OCI-M2 (cell line): Measurements from ENCODE around the gene IP6K2.
"Not testable (repeated sequence)": the region's sequence is repeated elsewhere in the genome, so short reads cannot be mapped to it uniquely, and the experiment has no call there.

Experiments used
- DNase-seq: peaks from one replicate; lab custom pipeline; 2025; ENCODE audit not compliant: unreplicated experiment; lab: John Stamatoyannopoulos, UW

IP6K2 gene

DNA sequence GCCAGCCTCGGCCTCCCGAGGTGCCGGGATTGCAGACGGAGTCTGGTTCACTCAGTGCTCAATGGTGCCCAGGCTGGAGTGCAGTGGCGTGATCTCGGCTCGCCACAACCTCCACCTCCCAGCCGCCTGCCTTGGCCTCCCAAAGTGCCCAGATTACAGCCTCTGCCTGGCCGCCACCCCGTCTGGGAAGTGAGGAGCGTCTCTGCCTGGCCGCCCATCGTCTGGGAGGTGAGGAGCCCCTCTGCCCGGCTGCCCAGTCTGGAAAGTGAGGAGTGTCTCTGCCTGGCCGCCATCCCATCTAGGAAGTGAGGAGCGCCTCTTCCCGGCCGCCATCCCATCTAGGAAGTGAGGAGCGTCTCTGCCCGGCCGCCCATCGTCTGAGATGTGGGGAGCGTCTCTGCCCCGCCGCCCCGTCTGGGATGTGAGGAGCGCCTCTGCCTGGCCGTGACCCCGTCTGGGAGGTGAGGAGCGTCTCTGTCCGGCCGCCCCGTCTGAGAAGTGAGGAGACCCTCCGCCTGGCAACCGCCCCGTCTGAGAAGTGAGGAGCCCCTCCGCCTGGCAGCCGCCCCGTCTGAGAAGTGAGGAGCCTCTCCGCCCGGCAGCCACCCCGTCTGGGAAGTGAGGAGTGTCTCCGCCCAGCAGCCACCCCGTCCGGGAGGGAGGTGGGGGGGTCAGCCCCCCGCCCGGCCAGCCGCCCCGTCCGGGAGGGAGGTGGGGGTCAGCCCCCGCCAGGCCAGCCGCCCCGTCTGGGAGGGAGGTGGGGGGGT is 16.9 kb upstream of the IP6K2 start:
- DNase-seq, result not testable (repeated sequence)

GRCh38 chr3:48727511-48727910 is 10.5 kb upstream of the IP6K2 start:
- DNase-seq, result no peak

- DNase-seq, result not testable (repeated sequence)
Measured at GRCh38 chr3:48725185-48725855, 8.3 kb upstream of the IP6K2 start.

GRCh38 chr3:48723725-48724124 is 6.7 kb upstream of the IP6K2 start:
- no peak for DNase-seq

DNA sequence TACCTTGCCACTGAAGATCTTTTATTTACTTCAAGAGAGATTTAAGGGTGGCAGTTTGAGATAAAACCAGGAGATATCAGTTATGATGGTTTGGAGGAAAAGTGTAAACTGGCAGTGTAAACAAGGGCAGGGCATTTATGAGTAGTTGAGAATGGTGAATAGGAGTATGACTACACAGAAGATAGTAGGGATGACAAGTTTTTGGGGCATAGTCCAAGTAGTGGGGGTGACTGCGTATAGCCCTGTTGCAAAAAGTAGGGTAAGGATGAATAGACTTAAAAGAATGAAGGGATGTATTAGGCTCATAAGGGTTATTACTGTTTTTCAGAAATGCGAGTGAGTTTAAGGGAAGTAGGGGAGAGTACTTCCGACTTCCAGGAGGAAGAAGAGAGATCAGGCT is 6.3 kb upstream of the IP6K2 start:
- not testable (repeated sequence) for DNase-seq

DNA sequence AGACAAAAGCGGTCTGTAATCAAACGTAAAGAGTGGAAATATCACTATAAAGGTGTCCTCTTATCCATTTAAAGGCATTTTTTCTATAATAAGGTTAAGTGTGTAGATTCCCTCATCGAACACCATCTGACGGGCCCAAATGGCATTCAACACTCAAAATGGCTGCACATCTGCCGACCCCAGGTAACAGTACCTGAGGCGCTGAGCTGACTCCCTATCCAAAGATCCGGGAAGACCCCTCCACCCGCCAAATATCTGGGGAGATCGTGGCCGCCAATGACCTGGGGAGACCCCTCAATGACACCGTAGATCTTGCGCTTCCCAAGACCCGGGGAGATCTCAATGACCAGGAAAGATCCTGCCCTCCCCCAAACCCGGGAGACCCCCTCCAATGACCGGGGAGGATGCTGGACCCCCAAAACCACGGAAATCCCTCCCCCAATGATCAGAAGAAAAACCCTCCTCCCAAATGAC is 476 bp downstream of the IP6K2 start:
- no peak for DNase-seq

DNA sequence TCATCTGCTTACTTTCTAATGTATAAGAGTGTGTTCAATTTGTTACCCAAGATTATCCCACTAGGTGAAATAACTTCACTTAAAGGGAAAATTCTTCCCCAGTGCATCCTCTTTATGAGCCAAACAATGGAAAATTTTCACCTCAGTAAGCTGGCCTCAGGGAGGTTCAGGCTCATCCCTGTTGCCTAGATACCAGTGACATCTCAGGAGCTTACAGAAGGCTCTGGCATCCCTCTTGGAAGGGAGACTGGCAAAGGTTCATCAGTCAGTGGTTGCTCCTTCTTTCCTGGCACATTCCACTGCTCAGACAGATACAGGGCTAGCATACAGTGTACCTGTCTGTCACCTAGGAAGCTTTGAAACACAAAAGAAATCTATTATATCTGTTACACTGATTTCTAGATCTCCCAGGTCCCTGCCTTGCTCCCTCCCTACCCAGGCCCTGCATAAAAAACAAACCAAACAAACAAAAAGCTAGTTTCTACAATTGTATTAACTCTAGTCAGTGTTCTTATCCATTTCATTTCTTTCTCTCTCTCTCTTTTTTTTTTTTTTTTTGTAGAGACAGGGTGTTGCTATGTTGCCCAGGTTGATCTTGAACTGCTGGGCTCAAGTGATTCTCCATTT is 1.7 kb downstream of the IP6K2 start:
- DNase-seq, result no peak

DNA sequence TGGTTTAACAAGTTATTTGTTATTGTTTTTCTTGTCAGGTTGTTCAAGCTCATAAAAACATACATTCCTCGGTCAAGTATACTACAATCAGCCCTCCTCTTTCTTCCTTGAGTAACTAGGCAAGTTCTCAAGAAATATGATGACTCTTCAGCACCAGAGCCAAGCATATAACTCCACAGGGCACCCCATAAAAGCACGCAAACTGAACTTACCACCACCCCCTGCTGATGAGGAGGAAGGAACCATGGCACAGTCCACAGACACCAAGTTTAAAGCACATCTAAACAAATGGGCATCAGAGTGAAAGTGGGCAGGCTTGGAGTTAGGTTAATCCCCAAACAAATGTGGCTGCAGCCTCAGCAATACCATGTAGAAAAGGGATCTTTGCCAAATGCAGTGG is 5.3 kb downstream of the IP6K2 start:
- no peak for DNase-seq

DNA sequence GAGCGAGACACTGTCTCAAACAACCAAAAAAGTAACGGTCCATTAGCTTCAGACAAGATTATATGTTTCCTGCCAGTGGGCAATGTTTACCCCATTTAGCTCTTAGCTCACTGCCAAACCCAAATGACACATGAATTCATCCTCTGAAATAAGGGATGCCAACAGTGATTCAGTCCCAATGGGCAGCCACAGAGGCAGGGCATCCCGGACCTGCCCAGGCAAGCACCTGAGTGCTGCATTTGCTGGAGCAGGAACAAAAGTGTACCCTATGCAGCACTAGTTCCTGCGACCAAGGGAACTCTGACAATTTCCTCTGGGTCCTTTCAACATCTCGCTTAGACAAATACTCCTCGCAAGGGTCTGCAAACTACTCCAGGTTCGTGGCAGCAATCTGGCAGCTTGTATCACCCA is 8.0 kb downstream of the IP6K2 start:
- no peak for DNase-seq

DNA sequence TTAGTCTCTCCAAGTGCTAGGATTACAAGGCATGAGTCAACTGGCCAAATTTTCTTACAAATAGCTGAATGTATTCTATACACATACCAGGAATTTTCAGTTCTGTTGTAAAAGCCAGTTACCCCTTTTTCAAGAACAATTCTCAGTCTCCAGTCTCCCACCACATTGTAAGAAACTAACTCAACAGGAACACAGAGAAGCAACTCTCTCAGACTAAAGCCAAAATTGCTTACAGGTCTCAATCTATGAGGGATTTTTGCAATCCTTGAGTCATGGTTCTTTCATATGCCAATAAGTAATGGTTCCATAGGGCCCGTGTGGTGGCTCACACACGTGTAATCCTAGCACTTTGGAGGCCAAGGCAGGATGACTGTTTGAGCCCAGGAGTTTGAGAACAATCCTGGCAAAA is 8.5 kb downstream of the IP6K2 start:
- DNase-seq, result no peak

GRCh38 chr3:48707157-48707556 is 9.9 kb downstream of the IP6K2 start:
- no peak for DNase-seq

- no peak for DNase-seq
Measured at GRCh38 chr3:48702320-48702920, 14.6 kb downstream of the IP6K2 start.

- no peak for DNase-seq
Measured at GRCh38 chr3:48700731-48701405, 16.2 kb downstream of the IP6K2 start.

- DNase-seq, result no peak
Measured at GRCh38 chr3:48698891-48699290, 18.1 kb downstream of the IP6K2 start.

DNA sequence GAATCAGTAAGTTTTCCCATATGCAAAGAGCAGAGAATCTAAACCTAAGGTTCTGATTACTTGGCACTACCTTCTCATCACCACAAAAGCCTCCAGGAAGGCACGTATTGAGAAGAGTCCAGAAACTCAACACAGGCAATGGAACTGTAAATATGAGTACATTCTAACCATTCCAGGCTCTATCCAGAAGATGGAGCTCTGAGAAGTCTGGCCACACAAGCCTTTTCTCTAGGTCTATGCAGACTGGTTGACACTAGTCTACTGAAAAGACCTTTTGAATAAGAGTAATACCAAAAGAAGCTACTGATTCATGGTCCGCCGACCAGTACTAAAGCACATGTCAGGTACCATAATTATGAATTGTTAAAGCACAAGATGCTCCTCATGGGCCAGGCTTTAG is 19.1 kb downstream of the IP6K2 start:
- DNase-seq, result no peak

GRCh38 chr3:48696601-48697000 is 20.4 kb downstream of the IP6K2 start:
- no peak for DNase-seq

DNA sequence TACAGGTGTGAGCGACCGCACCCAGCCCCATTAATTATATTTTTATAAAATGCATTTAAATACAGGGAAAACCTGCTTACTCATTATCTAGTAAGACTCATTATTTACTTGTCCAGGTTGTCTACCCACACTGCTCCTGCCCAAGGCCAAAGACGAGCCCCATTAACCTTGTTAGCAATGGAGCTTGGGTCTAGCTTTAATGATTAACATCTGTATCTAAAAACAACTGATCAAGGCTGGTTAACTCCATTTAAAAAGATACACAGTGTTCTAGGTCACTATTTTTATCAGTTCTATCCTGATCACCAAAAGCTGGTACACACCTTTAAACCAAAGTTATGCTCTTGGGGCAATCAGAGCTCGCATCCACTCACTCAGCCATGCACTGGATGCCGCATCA is 20.9 kb downstream of the IP6K2 start:
- DNase-seq, result no peak

- no peak for DNase-seq
Measured at GRCh38 chr3:48695393-48695753, 21.6 kb downstream of the IP6K2 start.

GRCh38 chr3:48694610-48695392 is 22.2 kb downstream of the IP6K2 start:
- DNase-seq, result no peak

- DNase-seq, result no peak
Measured at GRCh38 chr3:48693826-48694225, 23.2 kb downstream of the IP6K2 start.
